Epithelial cell of proximal tubule (primary cell): ENCODE measurements around the gene FICD. TPM values are rescaled to one million over a fixed set of nuclear protein-coding genes. Genes with fewer than 3 reads are reported as not detected.
A peak's percentile ranks its signal among the peaks of the same experiment; 100 is the strongest.

Experiments
- DNase-seq: peaks from one replicate; pipeline ENCODE4 v3.0.0-alpha.2; 2011; ENCODE audit warnings: low read depth
- H3K4me3 ChIP-seq: 2 replicates; pipeline ENCODE4 v1.5.1; 2011; ENCODE audit warnings: low read depth, mild to moderate bottlenecking, low read length
- CTCF ChIP-seq: conservative IDR thresholded peaks from 2 replicates; pipeline ENCODE4 v1.5.1; 2012; ENCODE audit warnings: low read depth, mild to moderate bottlenecking, low read length
- total RNA-seq: library from RNA; depleted of rRNA; stranded (reverse); fragments of >200 nt; gene quantifications from 2 replicates; pipeline ENCODE4 v1.2.3, GENCODE V29; 2015

FICD gene
- 3.2 and 3.3 TPM in 2 replicates for total RNA-seq

GRCh38 chr12:108514973-108515814 is at the start of gene FICD:
Gene FICD (plus strand): TSS chr12:108515277. CDS start chr12:108516973, 1,696 bp downstream.
- H3K4me3 ChIP-seq = peak within 1 kb of the TSS; percentile 92
- DNase-seq = peak; percentile 63
- TF ChIP-seq CTCF = no peak

- no peak overlapping the region for H3K4me3 ChIP-seq
- DNase-seq = no peak
- no peak for TF ChIP-seq CTCF
Observed at GRCh38 chr12:108465417-108465816, 49.7 kb upstream of the FICD start.

GRCh38 chr12:108468196-108468968 is 46.7 kb upstream of the FICD start:
- no peak for DNase-seq
- TF ChIP-seq CTCF = no peak

GRCh38 chr12:108473400-108474055 is 41.5 kb upstream of the FICD start:
- DNase-seq = no peak

More at GRCh38 chr12:108468196-108468968, 46.7 kb upstream of the FICD start:
- no peak overlapping the region for H3K4me3 ChIP-seq

GRCh38 chr12:108475396-108475795 is 39.7 kb upstream of the FICD start:
- H3K4me3 ChIP-seq = no peak overlapping the region
- no peak for DNase-seq
- no peak for TF ChIP-seq CTCF

More at GRCh38 chr12:108473400-108474055, 41.5 kb upstream of the FICD start:
- no peak for TF ChIP-seq CTCF
- no peak overlapping the region for H3K4me3 ChIP-seq

GRCh38 chr12:108477055-108477880 is 37.8 kb upstream of the FICD start:
- no peak for DNase-seq
- no peak overlapping the region for H3K4me3 ChIP-seq

More at GRCh38 chr12:108477055-108477880, 37.8 kb upstream of the FICD start:
- TF ChIP-seq CTCF = no peak
